Neuronal stem cell (in vitro differentiated cells): Measurements from ENCODE around the gene TSPAN7.

ENCODE experiments used
- DNase-seq: peaks from one replicate; pipeline ENCODE4 v3.0.0-alpha.2; 2013; ENCODE audit warnings: low spot score
- H2AFZ ChIP-seq: one replicate; pipeline ENCODE4 v1.6.1; 2013; ENCODE audit warnings: mild to moderate bottlenecking, low read length, inconsistent platforms
- H2AK5ac ChIP-seq: 2 replicates; pipeline ENCODE4 v1.6.1; 2013; ENCODE audit warnings: low read depth, mild to moderate bottlenecking, inconsistent platforms, low read length, moderate library complexity, mixed read lengths
- H2BK120ac ChIP-seq: 2 replicates; pipeline ENCODE4 v1.6.1; 2013; ENCODE audit warnings: low read depth, mild to moderate bottlenecking, inconsistent platforms, low read length, moderate library complexity, mixed read lengths
- H2BK12ac ChIP-seq: one replicate; pipeline ENCODE4 v1.6.1; 2013; ENCODE audit warnings: low read length, inconsistent platforms
- H2BK15ac ChIP-seq: 2 replicates; pipeline ENCODE4 v1.6.1; 2013; ENCODE audit warnings: mild to moderate bottlenecking, low read length, inconsistent platforms, mixed read lengths
- H2BK5ac ChIP-seq: one replicate; pipeline ENCODE4 v1.6.1; 2013; ENCODE audit warnings: inconsistent platforms, mild to moderate bottlenecking, low read length, moderate library complexity
- H3K14ac ChIP-seq: one replicate; pipeline ENCODE4 v1.6.1; 2013; ENCODE audit warnings: low read length, inconsistent platforms
- H3K18ac ChIP-seq: 2 replicates; pipeline ENCODE4 v1.6.1; 2013; ENCODE audit warnings: low read length, inconsistent platforms
- H3K23ac ChIP-seq: 2 replicates; pipeline ENCODE4 v1.6.1; 2013; ENCODE audit warnings: low read depth, mild to moderate bottlenecking, mixed read lengths, low read length, inconsistent platforms; ENCODE audit not compliant: poor library complexity
- H3K27ac ChIP-seq: replicated peaks from 3 replicates; pipeline ENCODE4 v1.5.1; 2013; ENCODE audit warnings: low read length, inconsistent platforms
- H3K27me3 ChIP-seq, 3 experiments: 2 replicates each; pipeline ENCODE4 v1.6.1; 2013; ENCODE audit warnings: low read length in 3 of 3, mild to moderate bottlenecking in 2 of 3, inconsistent platforms in 1 of 3, low read depth in 1 of 3, mixed read lengths in 1 of 3, moderate library complexity in 1 of 3; ENCODE audit not compliant: control insufficient read depth in 3 of 3, insufficient read depth in 3 of 3
- H3K36me3 ChIP-seq, 2 donors: replicated peaks in 1 of 2; 2 replicates each; pipeline ENCODE4 v1.6.1; 2013; ENCODE audit warnings: low read length in 2 of 2; ENCODE audit not compliant: control insufficient read depth in 2 of 2, insufficient read depth in 2 of 2
- H3K4ac ChIP-seq: 2 replicates; pipeline ENCODE4 v1.6.1; 2013; ENCODE audit warnings: inconsistent platforms, mild to moderate bottlenecking, low read length, moderate library complexity
- H3K4me1 ChIP-seq, 2 donors: 1 replicate in 1 of 2; 2 replicates in 1 of 2; pipeline ENCODE4 v1.6.1; 2013; ENCODE audit warnings: low read length in 2 of 2, low read depth in 1 of 2; ENCODE audit not compliant: control insufficient read depth in 2 of 2, insufficient read depth in 1 of 2
- H3K4me2 ChIP-seq: one replicate; pipeline ENCODE4 v1.6.1; 2013; ENCODE audit warnings: mild to moderate bottlenecking, low read length, inconsistent platforms; ENCODE audit not compliant: insufficient read depth, poor library complexity, severe bottlenecking
- H3K4me3 ChIP-seq, 2 donors: 2 replicates each; pipeline ENCODE4 v1.5.1; 2013; ENCODE audit warnings: low read length in 2 of 2, mild to moderate bottlenecking in 2 of 2, inconsistent platforms in 1 of 2, moderate library complexity in 1 of 2
- H3K79me1 ChIP-seq: one replicate; pipeline ENCODE4 v1.6.1; 2013; ENCODE audit warnings: low read depth, mild to moderate bottlenecking, inconsistent platforms, low read length, moderate library complexity
- H3K9ac ChIP-seq: one replicate; pipeline ENCODE4 v1.6.1; 2013; ENCODE audit warnings: mild to moderate bottlenecking, low read depth, low read length, inconsistent platforms; ENCODE audit not compliant: poor library complexity
- H3K9me3 ChIP-seq, 2 donors: replicated peaks in 1 of 2; 2 replicates each; pipeline versions ENCODE3 to v1.6.1; 2013; ENCODE audit warnings: low read length in 2 of 2, mild to moderate bottlenecking in 2 of 2, inconsistent platforms in 1 of 2, low read depth in 1 of 2, mixed read lengths in 1 of 2, moderate library complexity in 1 of 2; ENCODE audit not compliant: control insufficient read depth in 2 of 2, insufficient read depth in 1 of 2
- H4K8ac ChIP-seq: one replicate; pipeline ENCODE4 v1.6.1; 2013; ENCODE audit warnings: low read depth, mild to moderate bottlenecking, inconsistent platforms, low read length, moderate library complexity
- H4K91ac ChIP-seq: one replicate; pipeline ENCODE4 v1.6.1; 2013; ENCODE audit warnings: low read length, low read depth, mild to moderate bottlenecking, inconsistent platforms; ENCODE audit not compliant: poor library complexity
- WGBS, 2 donors: extraction: QIAGEN DNeasy Blood & Tissue Kit; methylation state at CpG; one replicate each; pipeline ENCODE4 v1.1.7; 2013; ENCODE audit warnings: missing lambda C conversion rate in 2 of 2, mixed read lengths in 1 of 2; ENCODE audit not compliant: insufficient read length in 2 of 2, insufficient replicate concordance in 1 of 2; ENCODE audit errors: extremely low coverage in 2 of 2; 5-methylcytosine and 5-hydroxymethylcytosine counted together

Gene TSPAN7

DNA sequence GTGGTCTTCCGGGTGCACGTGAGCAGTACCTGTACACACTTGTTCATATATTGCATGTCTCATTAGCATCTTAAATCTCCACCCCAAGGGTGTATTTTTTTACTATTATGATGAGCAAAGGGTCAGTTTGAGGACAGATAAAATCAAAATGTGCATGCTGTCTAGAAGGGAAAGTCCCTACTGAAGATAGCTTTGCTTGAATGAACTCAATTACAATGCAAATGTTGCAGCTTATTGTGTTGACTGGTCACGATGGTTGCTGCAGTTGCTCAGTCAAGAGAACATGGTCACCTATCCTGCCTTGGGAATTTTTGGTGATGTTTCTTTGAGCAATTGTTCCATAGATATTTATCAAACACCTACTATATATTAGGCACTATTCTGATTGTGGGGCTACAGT, 136.1 kb downstream of the TSPAN7 start:
- no peak overlapping the region for H2AK5ac ChIP-seq
- no peaks in the 10 kb centered on the region for H3K36me3 ChIP-seq
- no peak overlapping the region for H3K9ac ChIP-seq
- H3K4me1 ChIP-seq = no peaks in the 10 kb centered on the region
- DNase-seq = no peak
- no peak overlapping the region for H3K4ac ChIP-seq
- H3K23ac ChIP-seq = no peak overlapping the region
- no peak overlapping the region for H2BK15ac ChIP-seq
- H3K14ac ChIP-seq = no peak overlapping the region
- H4K8ac ChIP-seq = no peak overlapping the region
- no CpG with 5 or more reads among the region's 3 CpGs for WGBS, 2 donors
- H3K4me2 ChIP-seq = no peak overlapping the region
- no peak overlapping the region for H3K18ac ChIP-seq
- no peak overlapping the region for H2AFZ ChIP-seq
- no peaks in the 10 kb centered on the region for H3K9me3 ChIP-seq
- no peak overlapping the region for H2BK5ac ChIP-seq
- H3K4me3 ChIP-seq = no peak overlapping the region
- H2BK12ac ChIP-seq = no peak overlapping the region
- H3K27ac ChIP-seq = no peak overlapping the region
- no peak overlapping the region for H2BK120ac ChIP-seq
- no peaks in the 10 kb centered on the region for H3K27me3 ChIP-seq
- no peaks in the 10 kb centered on the region for H3K79me1 ChIP-seq
- no peak overlapping the region for H4K91ac ChIP-seq

DNA sequence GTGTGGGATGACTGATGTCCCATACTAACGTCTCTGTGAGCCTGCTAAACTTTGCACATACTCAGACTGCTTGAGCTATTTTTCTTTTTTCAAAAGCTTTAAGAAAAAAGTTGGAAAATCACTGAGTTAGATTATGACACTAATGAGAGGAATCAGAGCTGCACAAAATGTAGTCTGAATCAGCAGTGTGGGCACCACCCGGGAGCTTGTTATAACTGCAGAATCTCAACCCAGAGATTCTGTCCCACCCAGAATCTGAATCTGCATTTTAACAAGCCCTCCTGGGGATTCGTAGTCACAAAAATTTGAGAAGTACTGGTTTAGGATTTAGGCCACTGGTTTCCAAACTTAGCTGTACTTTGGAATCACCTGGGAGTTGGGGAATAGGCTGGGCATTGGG, 137.8 kb downstream of the TSPAN7 start:
- no peak overlapping the region for H3K14ac ChIP-seq
- H2BK15ac ChIP-seq = no peak overlapping the region
- no peak overlapping the region for H2BK120ac ChIP-seq
- H2BK5ac ChIP-seq = no peak overlapping the region
- no peak overlapping the region for H3K27ac ChIP-seq
- H2AFZ ChIP-seq = no peak overlapping the region
- no peaks in the 10 kb centered on the region for H3K4me1 ChIP-seq
- H2BK12ac ChIP-seq = no peak overlapping the region
- H3K9ac ChIP-seq = no peak overlapping the region
- no peak overlapping the region for H3K4me2 ChIP-seq
- no peaks in the 10 kb centered on the region for H3K9me3 ChIP-seq
- H4K91ac ChIP-seq = no peak overlapping the region
- no peaks in the 10 kb centered on the region for H3K27me3 ChIP-seq
- H3K4ac ChIP-seq = no peak overlapping the region
- no peak overlapping the region for H3K4me3 ChIP-seq
- H3K23ac ChIP-seq = no peak overlapping the region
- no peak overlapping the region for H3K18ac ChIP-seq
- H2AK5ac ChIP-seq = no peak overlapping the region
- H3K36me3 ChIP-seq = no peaks in the 10 kb centered on the region
- DNase-seq = no peak
- no peaks in the 10 kb centered on the region for H3K79me1 ChIP-seq
- no CpG with 5 or more reads among the region's 3 CpGs for WGBS, 2 donors
- H4K8ac ChIP-seq = no peak overlapping the region

DNA sequence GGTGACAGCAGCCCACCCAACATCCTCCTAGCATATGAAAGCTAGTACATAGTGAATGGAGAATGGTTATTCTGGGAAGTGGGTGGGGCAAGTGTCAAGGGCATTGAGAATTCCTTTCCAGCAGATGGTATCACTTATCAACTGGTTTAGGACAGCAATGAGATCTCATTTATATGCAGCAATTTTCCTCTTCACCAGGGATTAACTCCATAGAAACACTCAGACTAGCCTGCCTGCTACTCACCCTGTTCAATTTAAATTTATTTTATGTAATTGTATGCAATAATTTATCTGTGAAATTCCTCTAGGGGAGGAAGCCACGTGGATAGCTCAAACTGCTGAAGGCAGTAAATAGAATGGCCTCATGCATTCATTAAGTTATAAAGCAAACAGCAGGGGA, 138.4 kb downstream of the TSPAN7 start:
- Histone ChIP-seq H3K79me1 (no peaks in the 10 kb centered on the region), H4K8ac (no peak overlapping the region), H3K14ac (no peak overlapping the region), H3K4me1 (no peaks in the 10 kb centered on the region), H3K18ac (no peak overlapping the region), H3K36me3 (no peaks in the 10 kb centered on the region), H3K4me3 (no peak overlapping the region), H4K91ac (no peak overlapping the region), H3K9me3 (no peaks in the 10 kb centered on the region), H3K23ac (no peak overlapping the region), H3K9ac (no peak overlapping the region), H2BK12ac (no peak overlapping the region), H3K4me2 (no peak overlapping the region), H3K4ac (no peak overlapping the region), H2BK120ac (no peak overlapping the region), H3K27ac (no peak overlapping the region), H2AK5ac (no peak overlapping the region), H2BK15ac (no peak overlapping the region), H2BK5ac (no peak overlapping the region), H3K27me3 (no peaks in the 10 kb centered on the region), H2AFZ (no peak overlapping the region)
- no CpG with 5 or more reads among the region's 1 CpG for WGBS, 2 donors
- DNase-seq = no peak

DNA sequence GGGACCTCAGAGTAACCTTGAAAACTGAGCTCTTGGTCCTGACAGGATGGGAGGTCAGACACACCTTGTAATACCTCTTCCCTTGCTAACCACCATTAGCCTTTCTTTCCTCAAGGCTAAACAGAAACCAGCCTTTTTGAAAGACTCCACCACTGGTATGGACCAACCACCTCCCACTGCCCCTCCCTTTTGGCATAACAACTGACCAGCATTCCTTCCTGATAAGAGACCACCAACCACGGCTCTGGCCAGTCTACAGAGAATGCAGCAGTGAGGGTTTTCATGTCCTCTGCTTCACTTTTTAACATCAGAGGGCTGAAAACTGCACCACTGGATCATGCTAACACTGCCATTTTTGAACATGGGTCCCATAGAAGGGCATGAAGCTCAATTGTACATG, 139.7 kb downstream of the TSPAN7 start:
- no peak overlapping the region for H2AK5ac ChIP-seq
- no peak overlapping the region for H2AFZ ChIP-seq
- H2BK120ac ChIP-seq = no peak overlapping the region
- no peak overlapping the region for H4K8ac ChIP-seq
- no peak overlapping the region for H3K23ac ChIP-seq
- no peaks in the 10 kb centered on the region for H3K4me1 ChIP-seq
- H4K91ac ChIP-seq = no peak overlapping the region
- WGBS, 2 donors = no CpG with 5 or more reads among the region's 1 CpG
- H3K9ac ChIP-seq = no peak overlapping the region
- H3K18ac ChIP-seq = no peak overlapping the region
- no peak for DNase-seq
- no peak overlapping the region for H2BK12ac ChIP-seq
- H3K4me2 ChIP-seq = no peak overlapping the region
- H3K4me3 ChIP-seq = no peak overlapping the region
- H3K14ac ChIP-seq = no peak overlapping the region
- H3K27ac ChIP-seq = no peak overlapping the region
- no peak overlapping the region for H2BK15ac ChIP-seq
- H2BK5ac ChIP-seq = no peak overlapping the region
- no peaks in the 10 kb centered on the region for H3K79me1 ChIP-seq
- no peaks in the 10 kb centered on the region for H3K36me3 ChIP-seq
- H3K4ac ChIP-seq = no peak overlapping the region
- no peaks in the 10 kb centered on the region for H3K9me3 ChIP-seq
- H3K27me3 ChIP-seq = no peaks in the 10 kb centered on the region
